ENCODE results near the gene MAGEB17. TPM values are rescaled to one million over a fixed set of nuclear protein-coding genes. Genes with fewer than 3 reads are reported as not detected.

MAGEB17 gene
- total RNA-seq, 2 donors from 2014 or later = 0.52 to 7.3 TPM

DNA sequence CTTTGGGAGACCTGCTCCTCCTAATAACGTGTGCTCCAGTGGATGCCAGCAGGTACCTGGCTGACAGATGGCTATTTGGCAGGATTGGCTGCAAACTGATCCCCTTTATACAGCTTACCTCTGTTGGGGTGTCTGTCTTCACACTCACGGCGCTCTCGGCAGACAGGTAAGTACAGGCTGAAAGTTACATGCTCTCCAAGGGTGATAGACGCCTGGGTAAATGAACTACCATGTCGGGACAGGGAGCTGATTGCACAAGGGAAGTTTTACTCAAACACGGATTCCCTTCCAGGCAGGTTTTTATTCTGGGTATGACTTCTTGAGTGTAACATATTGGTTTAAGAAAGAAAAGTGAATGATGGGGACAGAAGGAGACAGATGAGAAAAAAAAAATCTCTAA lies 43.1 kb upstream of the MAGEB17 start:
- no peaks in the 10 kb centered on the region for H3K36me3 ChIP-seq (replicated peaks in 1 of 2; ENCODE audit: insufficient read depth in 1 of 2, low read depth in 2 of 2)
- DNase-seq (peak; percentile 24 to 48 (median 30)), ATAC-seq (peak; percentile 41)
- intact Hi-C loops (cut with DNase I) = no loop called here
- no peak for TF ChIP-seq CTCF (IDR thresholded peaks at IDR 0.05)
- TF ChIP-seq POLR2A (IDR thresholded peaks at IDR 0.05) = peak in 2 of 3 donors; percentile 41 to 56
- H3K27me3 ChIP-seq = no peaks in the 10 kb centered on the region
- WGBS, 2 donors = 8 to 26% methylated on average over 4 to 7 of the region's 7 CpGs
- no peaks in the 10 kb centered on the region for H3K9me3 ChIP-seq
- no peak overlapping the region for H3K4me3 ChIP-seq
- H3K4me1 ChIP-seq = peaks cover 6% of the 10 kb centered on the region
- H3K27ac ChIP-seq = peak overlapping the region; percentile 46 to 86 (median 78)

- 11 to 25% methylated on average over 5 of the region's 5 CpGs for WGBS, 2 donors
- Histone ChIP-seq H3K9me3 (no peaks in the 10 kb centered on the region), H3K27ac (peak overlapping the region; percentile 52 to 86 (median 78)), H3K27me3 (no peaks in the 10 kb centered on the region), H3K36me3 (replicated peaks in 1 of 2; ENCODE audit: insufficient read depth in 1 of 2, low read depth in 2 of 2) (no peaks in the 10 kb centered on the region), H3K4me3 (no peak overlapping the region), H3K4me1 (peaks cover 19% of the 10 kb centered on the region)
- ATAC-seq (peak; percentile 81), DNase-seq (peak; percentile 20 to 35 (median 33))
- intact Hi-C loops (cut with DNase I) = no loop called here
- peak; percentile 35 to 85 (median 78) for TF ChIP-seq POLR2A (IDR thresholded peaks at IDR 0.05)
- no peak for TF ChIP-seq CTCF (IDR thresholded peaks at IDR 0.05)
Measured at GRCh38 chrX:16125520-16126149, 41.6 kb upstream of the MAGEB17 start.

DNA sequence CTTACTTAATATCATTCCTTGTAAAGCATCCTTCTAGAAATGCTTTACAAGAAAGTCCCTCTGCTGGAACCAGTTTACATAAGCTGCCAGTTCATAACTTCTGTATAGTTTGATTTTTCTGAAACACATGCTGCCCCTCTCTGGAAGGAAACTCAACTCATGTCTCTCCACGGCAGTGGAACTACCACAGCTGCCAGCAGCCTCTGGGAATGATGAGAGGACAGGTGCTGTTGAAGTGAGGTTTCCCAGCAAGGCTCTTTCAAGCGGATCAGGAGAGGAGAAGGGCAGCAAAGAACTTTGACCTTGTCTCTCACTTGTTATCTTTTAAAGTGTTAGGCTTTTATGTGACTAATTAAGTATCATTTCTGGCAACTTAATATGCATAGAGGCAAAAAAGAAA lies 36.6 kb upstream of the MAGEB17 start:
- no peak overlapping the region for H3K4me3 ChIP-seq
- peaks cover 14% of the 10 kb centered on the region for H3K4me1 ChIP-seq
- no peaks in the 10 kb centered on the region for H3K9me3 ChIP-seq
- DNase-seq (peak; percentile 69 to 85 (median 76)), ATAC-seq (peak; percentile 88)
- peak in 1 of 3 donors; percentile 25 for TF ChIP-seq POLR2A (IDR thresholded peaks at IDR 0.05)
- TF ChIP-seq CTCF (IDR thresholded peaks at IDR 0.05) = peak in 1 of 7 experiments; percentile 1
- WGBS, 2 donors = 25 to 40% methylated on average over 2 of the region's 2 CpGs
- no peaks in the 10 kb centered on the region for H3K36me3 ChIP-seq (replicated peaks in 1 of 2; ENCODE audit: insufficient read depth in 1 of 2, low read depth in 2 of 2)
- H3K27ac ChIP-seq = peak overlapping the region in 2 of 4 donors; percentile 69 to 71
- H3K27me3 ChIP-seq = no peaks in the 10 kb centered on the region
- intact Hi-C loops (cut with DNase I) = no loop called here

DNA sequence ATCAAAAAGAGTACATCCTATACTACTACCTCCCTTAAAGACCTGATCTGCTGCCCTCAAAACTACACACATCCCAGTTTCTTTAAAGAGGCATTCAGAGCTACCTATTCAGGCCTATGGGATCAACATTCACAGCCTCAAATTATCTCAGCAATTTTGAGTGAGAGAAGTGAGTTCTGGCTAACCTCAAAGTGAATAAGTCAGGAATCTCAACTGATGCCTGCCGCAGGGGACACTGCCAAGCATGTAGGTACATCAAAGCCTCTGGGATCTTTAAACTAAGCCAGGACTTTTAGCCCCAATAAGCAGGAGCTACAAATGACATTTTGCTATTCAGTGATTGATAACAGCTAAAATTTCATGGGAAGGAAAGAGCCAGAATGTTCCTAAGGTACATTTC lies 32.3 kb upstream of the MAGEB17 start:
- H3K9me3 ChIP-seq = no peaks in the 10 kb centered on the region
- H3K27ac ChIP-seq = no peak overlapping the region
- H3K27me3 ChIP-seq = no peaks in the 10 kb centered on the region
- intact Hi-C loops (cut with DNase I) = no loop called here
- ATAC-seq (no peak), DNase-seq (no peak)
- H3K36me3 ChIP-seq (replicated peaks in 1 of 2; ENCODE audit: insufficient read depth in 1 of 2, low read depth in 2 of 2) = no peaks in the 10 kb centered on the region
- no peak for TF ChIP-seq POLR2A (IDR thresholded peaks at IDR 0.05)
- TF ChIP-seq CTCF (IDR thresholded peaks at IDR 0.05) = no peak
- H3K4me1 ChIP-seq = peaks cover 9% of the 10 kb centered on the region
- no peak overlapping the region for H3K4me3 ChIP-seq
- WGBS, 2 donors = 50 to 78% methylated on average over 1 of the region's 1 CpG

- Histone ChIP-seq H3K36me3 (replicated peaks in 1 of 2; ENCODE audit: insufficient read depth in 1 of 2, low read depth in 2 of 2) (no peaks in the 10 kb centered on the region), H3K27me3 (no peaks in the 10 kb centered on the region), H3K9me3 (no peaks in the 10 kb centered on the region), H3K4me1 (peaks cover 4% of the 10 kb centered on the region), H3K4me3 (no peak overlapping the region), H3K27ac (no peak overlapping the region)
- intact Hi-C loops (cut with DNase I) = no loop called here
- DNase-seq (no peak), ATAC-seq (no peak)
- no peak for TF ChIP-seq CTCF (IDR thresholded peaks at IDR 0.05)
- no peak for TF ChIP-seq POLR2A (IDR thresholded peaks at IDR 0.05)
- WGBS, 2 donors = 50 to 77% methylated on average over 1 to 2 of the region's 2 CpGs
Measured at GRCh38 chrX:16136080-16136479, 31.2 kb upstream of the MAGEB17 start.
